H9 (cell line): ENCODE data around the gene VASH1. TPM values are rescaled to one million over a fixed set of nuclear protein-coding genes. Genes with fewer than 3 reads are reported as not detected.
A peak's percentile ranks its signal among the peaks of the same experiment; 100 is the strongest.

Experiments used
- DNase-seq: peaks from one replicate; pipeline ENCODE4 v3.0.0-alpha.2; 2017
- H2AFZ ChIP-seq: one replicate; pipeline ENCODE4 v1.6.1; 2013; ENCODE audit warnings: mild to moderate bottlenecking, low read length, control low read depth, moderate library complexity
- H2AK5ac ChIP-seq: 2 replicates; pipeline ENCODE4 v1.6.1; 2013; ENCODE audit warnings: low read length, control low read depth, mixed read lengths; ENCODE audit not compliant: insufficient read length
- H2BK120ac ChIP-seq: one replicate; pipeline ENCODE4 v1.6.1; 2013; ENCODE audit warnings: low read depth, mild to moderate bottlenecking, low read length, control low read depth, inconsistent platforms; ENCODE audit not compliant: poor library complexity, severe bottlenecking
- H2BK12ac ChIP-seq: 2 replicates; pipeline ENCODE4 v1.6.1; 2013; ENCODE audit warnings: low read length, control low read depth, mixed read lengths, low read depth; ENCODE audit not compliant: insufficient read length
- H2BK15ac ChIP-seq: 2 replicates; pipeline ENCODE4 v1.6.1; 2013; ENCODE audit warnings: low read depth, low read length, control low read depth
- H2BK20ac ChIP-seq: one replicate; pipeline ENCODE4 v1.6.1; 2013; ENCODE audit warnings: low read depth, mild to moderate bottlenecking, low read length, control low read depth, inconsistent platforms; ENCODE audit not compliant: poor library complexity, severe bottlenecking
- H2BK5ac ChIP-seq: 2 replicates; pipeline ENCODE4 v1.6.1; 2013; ENCODE audit warnings: low read length, control low read depth, mixed read lengths; ENCODE audit not compliant: insufficient read length
- H3K14ac ChIP-seq: 2 replicates; pipeline ENCODE4 v1.6.1; 2013; ENCODE audit warnings: low read length, control low read depth; ENCODE audit not compliant: insufficient read depth
- H3K18ac ChIP-seq: 2 replicates; pipeline ENCODE4 v1.6.1; 2013; ENCODE audit warnings: low read depth, mild to moderate bottlenecking, mixed read lengths, low read length, control low read depth; ENCODE audit not compliant: insufficient read length
- H3K23ac ChIP-seq: 2 replicates; pipeline ENCODE4 v1.6.1; 2013; ENCODE audit warnings: low read length, control low read depth, mixed read lengths, low read depth; ENCODE audit not compliant: insufficient read length
- H3K23me2 ChIP-seq: 2 replicates; pipeline ENCODE4 v1.6.1; 2013; ENCODE audit warnings: low read depth, mild to moderate bottlenecking, mixed read lengths, low read length, control low read depth; ENCODE audit not compliant: insufficient read length, poor library complexity, severe bottlenecking
- H3K27ac ChIP-seq: 2 replicates; pipeline ENCODE4 v1.5.1; 2013; ENCODE audit warnings: low read length, control low read depth, mixed read lengths, low read depth; ENCODE audit not compliant: insufficient read length
- H3K27me3 ChIP-seq: 2 replicates; pipeline ENCODE4 v1.6.1; 2013; ENCODE audit warnings: low read length, control low read depth, inconsistent platforms; ENCODE audit not compliant: insufficient read depth
- H3K4ac ChIP-seq: 2 replicates; pipeline ENCODE4 v1.6.1; 2013; ENCODE audit warnings: low read depth, mild to moderate bottlenecking, control low read depth, inconsistent platforms, low read length, moderate library complexity
- H3K4me1 ChIP-seq: 2 replicates; pipeline ENCODE4 v1.6.1; 2013; ENCODE audit warnings: low read length, control low read depth, inconsistent platforms; ENCODE audit not compliant: insufficient read depth
- H3K4me2 ChIP-seq: 2 replicates; pipeline ENCODE4 v1.6.1; 2013; ENCODE audit warnings: low read length, control low read depth, mixed read lengths; ENCODE audit not compliant: insufficient read length, insufficient read depth
- H3K56ac ChIP-seq: 2 replicates; pipeline ENCODE4 v1.6.1; 2013; ENCODE audit warnings: low read depth, mild to moderate bottlenecking, mixed read lengths, low read length, control low read depth; ENCODE audit not compliant: insufficient read length
- H3K79me1 ChIP-seq: 2 replicates; pipeline ENCODE4 v1.6.1; 2013; ENCODE audit warnings: low read depth, mild to moderate bottlenecking, moderate library complexity, low read length, control low read depth, inconsistent platforms; ENCODE audit not compliant: insufficient read depth, poor library complexity, severe bottlenecking
- H3K79me2 ChIP-seq: 2 replicates; pipeline ENCODE4 v1.6.1; 2013; ENCODE audit warnings: low read length, control low read depth, inconsistent platforms; ENCODE audit not compliant: insufficient read depth
- H3K9ac ChIP-seq: 2 replicates; pipeline ENCODE4 v1.6.1; 2013; ENCODE audit warnings: low read length, control low read depth, mixed read lengths; ENCODE audit not compliant: insufficient read length; ENCODE audit errors: extremely low read depth
- H3K9me3 ChIP-seq: one replicate; pipeline ENCODE4 v1.6.1; 2013; ENCODE audit warnings: low read depth, low read length, inconsistent platforms; ENCODE audit not compliant: control insufficient read depth
- H3T11ph ChIP-seq: one replicate; pipeline ENCODE4 v1.6.1; 2013; ENCODE audit warnings: mild to moderate bottlenecking, low read length, control low read depth, inconsistent platforms
- H4K20me1 ChIP-seq: one replicate; pipeline ENCODE4 v1.6.1; 2013; ENCODE audit not compliant: control insufficient read depth, insufficient read length, insufficient read depth
- H4K5ac ChIP-seq: 2 replicates; pipeline ENCODE4 v1.6.1; 2013; ENCODE audit warnings: low read depth, mild to moderate bottlenecking, mixed read lengths, low read length, control low read depth; ENCODE audit not compliant: insufficient read length
- H4K8ac ChIP-seq: replicated peaks from 2 replicates; pipeline ENCODE4 v1.6.1; 2013; ENCODE audit warnings: low read length, control low read depth, mixed read lengths, low read depth; ENCODE audit not compliant: insufficient read length
- H4K91ac ChIP-seq: 2 replicates; pipeline ENCODE4 v1.6.1; 2013; ENCODE audit warnings: low read depth, mild to moderate bottlenecking, moderate library complexity, mixed read lengths, low read length, control low read depth; ENCODE audit not compliant: insufficient read length
- H3K27ac Mint-ChIP-seq, 3 experiments: 2 replicates in 2 of 3; 3 replicates in 1 of 3; pipeline ENCODE4 v1.8.0; 2020 to 2021; ENCODE audit warnings: mixed read lengths in 3 of 3, mild to moderate bottlenecking in 1 of 3, moderate library complexity in 1 of 3
- H3K27me3 Mint-ChIP-seq: 2 replicates; pipeline ENCODE4 v1.8.0; 2021; ENCODE audit warnings: low read depth, mild to moderate bottlenecking, moderate library complexity, mixed read lengths
- H3K36me3 Mint-ChIP-seq, 3 experiments: 2 replicates in 2 of 3; 3 replicates in 1 of 3; pipeline ENCODE4 v1.8.0; 2020 to 2021; ENCODE audit warnings: low read depth in 3 of 3, mixed read lengths in 3 of 3; ENCODE audit not compliant: insufficient read depth in 1 of 3
- H3K4me1 Mint-ChIP-seq, 2 experiments: 2 replicates each; pipeline ENCODE4 v1.8.0; 2020; ENCODE audit warnings: mixed read lengths in 2 of 2
- H3K4me3 Mint-ChIP-seq, 2 experiments: 2 replicates in 1 of 2; 3 replicates in 1 of 2; pipeline ENCODE4 v1.8.0; 2020 to 2021; ENCODE audit warnings: mild to moderate bottlenecking in 2 of 2, mixed read lengths in 2 of 2, moderate library complexity in 1 of 2
- H3K9me3 Mint-ChIP-seq, 2 experiments: 2 replicates in 1 of 2; 3 replicates in 1 of 2; pipeline ENCODE4 v1.8.0; 2020; ENCODE audit warnings: mild to moderate bottlenecking in 2 of 2, mixed read lengths in 2 of 2, moderate library complexity in 1 of 2
- WGBS: extraction: QIAGEN DNeasy Blood & Tissue Kit; methylation state at CpG from one replicate; pipeline ENCODE4 v1.1.7; 2013; ENCODE audit warnings: missing lambda C conversion rate, low lambda C conversion rate, mixed read lengths; ENCODE audit not compliant: insufficient read length; ENCODE audit errors: extremely low coverage; 5-methylcytosine and 5-hydroxymethylcytosine counted together
- total RNA-seq: library from RNA; stranded (reverse); gene quantifications from 2 replicates; pipeline ENCODE4 v1.2.1, GENCODE V29; 2021
- TF ChIP-seq, protein P1 (sequence below): fragments of 200-600 bp; sonication (generic); conservative IDR thresholded peaks from 3 replicates; pipeline ENCODE4 v1.8.0; 2021; ENCODE audit warnings: antibody characterized with exemption, mild to moderate bottlenecking

VASH1 gene
- total RNA-seq, 1 experiment from 2014 or later = 5.8 TPM

DNA sequence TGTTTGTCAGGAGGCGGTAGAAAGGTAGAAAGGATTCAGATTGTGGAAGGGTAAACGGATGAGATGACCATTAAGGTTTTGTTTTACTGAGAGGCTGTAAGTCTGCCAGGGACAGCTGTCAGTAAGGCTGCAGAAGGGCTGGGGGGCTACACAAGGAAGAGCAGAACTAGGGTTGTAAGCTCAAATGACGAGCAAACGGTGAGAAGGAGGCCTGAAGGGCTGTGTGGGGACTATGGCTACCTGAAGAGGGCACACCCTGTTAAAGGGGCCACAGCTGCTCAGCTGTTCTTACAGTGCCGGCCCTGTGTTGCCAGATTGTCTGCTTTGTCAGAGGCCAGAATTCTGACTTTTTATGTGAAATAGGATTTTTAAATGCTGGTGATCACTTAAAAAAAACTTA is 19.1 kb downstream of the VASH1 start:
- Mint-ChIP-seq H3K4me3 (no peak overlapping the region), H3K36me3 (peaks cover 10 to 25% (median 15%) of the 10 kb centered on the region in 3 experiments; a peak in 6 of 7 replicates), H3K9me3 (no peaks in the 10 kb centered on the region), H3K27ac (no peak overlapping the region; a peak in 2 of 7 replicates), H3K4me1 (peaks cover 13 to 17% of the 10 kb centered on the region in 2 experiments), H3K27me3 (no peaks in the 10 kb centered on the region; the same call in none of the 2 replicates)
- Histone ChIP-seq H3K14ac (no peak overlapping the region), H4K8ac (no peak overlapping the region), H3K4ac (no peak overlapping the region), H3K27ac (no peak overlapping the region), H3T11ph (no peak overlapping the region), H2BK12ac (no peak overlapping the region), H3K9me3 (no peaks in the 10 kb centered on the region), H3K56ac (no peak overlapping the region), H3K4me1 (no peaks in the 10 kb centered on the region), H2AFZ (no peak overlapping the region), H3K9ac (no peak overlapping the region), H3K79me1 (no peaks in the 10 kb centered on the region), H3K4me2 (no peak overlapping the region), H2BK120ac (no peak overlapping the region), H3K18ac (no peak overlapping the region), H2BK5ac (no peak overlapping the region), H2BK15ac (no peak overlapping the region), H4K5ac (no peak overlapping the region), H4K91ac (no peak overlapping the region), H3K79me2 (no peaks in the 10 kb centered on the region), H3K27me3 (no peaks in the 10 kb centered on the region), H2BK20ac (no peak overlapping the region), H4K20me1 (no peaks in the 10 kb centered on the region), H3K23me2 (no peaks in the 10 kb centered on the region), H3K23ac (no peak overlapping the region), H2AK5ac (no peak overlapping the region)
- TF ChIP-seq, protein P1, sequence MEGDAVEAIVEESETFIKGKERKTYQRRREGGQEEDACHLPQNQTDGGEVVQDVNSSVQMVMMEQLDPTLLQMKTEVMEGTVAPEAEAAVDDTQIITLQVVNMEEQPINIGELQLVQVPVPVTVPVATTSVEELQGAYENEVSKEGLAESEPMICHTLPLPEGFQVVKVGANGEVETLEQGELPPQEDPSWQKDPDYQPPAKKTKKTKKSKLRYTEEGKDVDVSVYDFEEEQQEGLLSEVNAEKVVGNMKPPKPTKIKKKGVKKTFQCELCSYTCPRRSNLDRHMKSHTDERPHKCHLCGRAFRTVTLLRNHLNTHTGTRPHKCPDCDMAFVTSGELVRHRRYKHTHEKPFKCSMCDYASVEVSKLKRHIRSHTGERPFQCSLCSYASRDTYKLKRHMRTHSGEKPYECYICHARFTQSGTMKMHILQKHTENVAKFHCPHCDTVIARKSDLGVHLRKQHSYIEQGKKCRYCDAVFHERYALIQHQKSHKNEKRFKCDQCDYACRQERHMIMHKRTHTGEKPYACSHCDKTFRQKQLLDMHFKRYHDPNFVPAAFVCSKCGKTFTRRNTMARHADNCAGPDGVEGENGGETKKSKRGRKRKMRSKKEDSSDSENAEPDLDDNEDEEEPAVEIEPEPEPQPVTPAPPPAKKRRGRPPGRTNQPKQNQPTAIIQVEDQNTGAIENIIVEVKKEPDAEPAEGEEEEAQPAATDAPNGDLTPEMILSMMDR = no peak
- peak; percentile 19 for DNase-seq
- WGBS = no CpG with 5 or more reads among the region's 5 CpGs
